ENCODE data around the gene P2RY4.

DNA sequence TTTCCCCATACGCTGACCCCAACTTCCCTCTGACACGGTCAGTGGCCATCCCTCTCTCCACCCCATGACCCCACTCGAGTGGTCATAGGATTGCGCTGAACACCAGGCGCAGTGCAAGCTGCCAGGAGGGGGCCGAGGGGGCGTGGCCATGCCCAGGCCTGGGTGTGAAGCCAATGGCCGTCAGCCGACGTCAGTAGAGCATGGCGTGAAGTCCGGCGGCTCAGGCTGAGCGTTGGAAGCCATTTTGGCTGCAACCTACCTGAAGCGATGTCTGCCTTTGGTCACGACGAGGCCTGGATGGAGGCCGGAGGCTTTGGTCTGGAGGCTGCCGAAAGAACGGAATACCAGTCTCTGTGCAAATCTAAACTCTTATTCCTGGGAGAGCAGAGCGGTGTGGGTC lies 21.9 kb upstream of the P2RY4 start, which contains the start of gene RAB41:
- TF ChIP-seq, protein P1, sequence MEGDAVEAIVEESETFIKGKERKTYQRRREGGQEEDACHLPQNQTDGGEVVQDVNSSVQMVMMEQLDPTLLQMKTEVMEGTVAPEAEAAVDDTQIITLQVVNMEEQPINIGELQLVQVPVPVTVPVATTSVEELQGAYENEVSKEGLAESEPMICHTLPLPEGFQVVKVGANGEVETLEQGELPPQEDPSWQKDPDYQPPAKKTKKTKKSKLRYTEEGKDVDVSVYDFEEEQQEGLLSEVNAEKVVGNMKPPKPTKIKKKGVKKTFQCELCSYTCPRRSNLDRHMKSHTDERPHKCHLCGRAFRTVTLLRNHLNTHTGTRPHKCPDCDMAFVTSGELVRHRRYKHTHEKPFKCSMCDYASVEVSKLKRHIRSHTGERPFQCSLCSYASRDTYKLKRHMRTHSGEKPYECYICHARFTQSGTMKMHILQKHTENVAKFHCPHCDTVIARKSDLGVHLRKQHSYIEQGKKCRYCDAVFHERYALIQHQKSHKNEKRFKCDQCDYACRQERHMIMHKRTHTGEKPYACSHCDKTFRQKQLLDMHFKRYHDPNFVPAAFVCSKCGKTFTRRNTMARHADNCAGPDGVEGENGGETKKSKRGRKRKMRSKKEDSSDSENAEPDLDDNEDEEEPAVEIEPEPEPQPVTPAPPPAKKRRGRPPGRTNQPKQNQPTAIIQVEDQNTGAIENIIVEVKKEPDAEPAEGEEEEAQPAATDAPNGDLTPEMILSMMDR (IDR thresholded peaks at IDR 0.05), result no peak
- TF ChIP-seq POLR2A (IDR thresholded peaks at IDR 0.05), result no peak
- no peak for TF ChIP-seq EP300 (IDR thresholded peaks at IDR 0.05; ENCODE audit: low read depth)
- no peak for TF ChIP-seq POLR2AphosphoS5 (IDR thresholded peaks at IDR 0.05)

Data from transverse colon (tissue), 4 donors.